ENCODE results near the gene ACADM. TPM values are rescaled to one million over a fixed set of nuclear protein-coding genes. Genes with fewer than 3 reads are reported as not detected.
"Not testable (repeated sequence)": the region's sequence is repeated elsewhere in the genome, so short reads cannot be mapped to it uniquely, and the experiment has no call there.

Gene ACADM
- total RNA-seq, 1 donor from 2014 or later, result 43.1 TPM

DNA sequence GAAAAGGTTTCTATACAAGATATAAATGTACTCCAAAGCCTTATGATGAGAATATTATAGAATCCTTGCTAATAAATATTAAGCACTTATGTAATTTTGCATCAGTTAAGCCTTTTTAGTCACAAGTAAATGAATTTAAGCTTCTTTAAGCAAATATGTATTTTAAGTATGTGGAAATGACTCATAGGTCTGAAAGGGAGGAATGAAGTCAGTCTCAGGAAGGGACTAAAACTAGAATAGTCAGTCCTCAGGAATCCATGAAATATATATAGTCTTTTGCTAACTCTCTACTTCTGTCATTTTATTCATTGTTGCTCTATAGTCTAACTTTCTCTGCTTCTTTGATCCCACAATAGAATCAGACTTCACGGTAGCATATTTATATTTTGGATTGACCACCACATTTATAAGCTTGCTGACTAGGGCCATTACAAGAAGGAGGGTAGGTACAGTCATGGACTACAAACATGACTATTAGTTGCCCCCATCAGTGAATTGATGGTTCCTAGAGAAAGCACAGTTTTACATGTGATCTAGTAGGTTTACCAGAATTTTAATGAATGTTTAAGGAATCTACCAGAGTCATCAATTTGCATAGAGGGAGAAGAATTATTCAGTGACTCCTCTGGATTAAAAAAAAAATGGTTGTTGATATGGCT lies 41.3 kb downstream of the ACADM start:
- no peak overlapping the region for H3K4me3 ChIP-seq
- H3K9me3 ChIP-seq, result no peaks in the 10 kb centered on the region
- intact Hi-C loops (cut with DNase I), result no loop called here
- H3K27ac ChIP-seq, result no peak overlapping the region
- H3K27me3 ChIP-seq (ENCODE audit: low read depth), result no peaks in the 10 kb centered on the region
- ATAC-seq, result no peak
- no peaks in the 10 kb centered on the region for H3K4me1 ChIP-seq
- no peak for DNase-seq
- no peak for TF ChIP-seq CTCF (IDR thresholded peaks at IDR 0.05)
- peaks cover 17% of the 10 kb centered on the region for H3K36me3 ChIP-seq

DNA sequence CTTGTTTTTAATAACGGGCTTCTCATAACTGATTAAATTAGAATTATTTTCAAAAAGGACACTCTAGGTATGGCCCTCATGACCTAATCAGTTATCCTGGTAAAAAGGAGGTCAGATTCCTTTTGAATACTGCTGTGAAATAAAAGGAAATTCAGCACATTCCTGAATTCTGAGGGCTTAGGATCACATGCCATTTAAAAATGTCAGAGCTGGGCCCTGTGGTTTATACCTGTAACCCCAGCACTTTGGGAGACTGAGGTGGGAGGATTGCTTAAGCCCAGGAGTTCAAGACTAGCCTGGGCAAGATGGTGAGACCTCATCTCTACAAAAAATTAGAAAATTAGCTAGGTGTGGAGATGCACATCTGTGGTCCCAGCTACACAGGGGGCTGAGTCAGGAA lies 43.5 kb downstream of the ACADM start:
- no peak for DNase-seq
- no peaks in the 10 kb centered on the region for H3K9me3 ChIP-seq
- H3K4me1 ChIP-seq, result no peaks in the 10 kb centered on the region

DNA sequence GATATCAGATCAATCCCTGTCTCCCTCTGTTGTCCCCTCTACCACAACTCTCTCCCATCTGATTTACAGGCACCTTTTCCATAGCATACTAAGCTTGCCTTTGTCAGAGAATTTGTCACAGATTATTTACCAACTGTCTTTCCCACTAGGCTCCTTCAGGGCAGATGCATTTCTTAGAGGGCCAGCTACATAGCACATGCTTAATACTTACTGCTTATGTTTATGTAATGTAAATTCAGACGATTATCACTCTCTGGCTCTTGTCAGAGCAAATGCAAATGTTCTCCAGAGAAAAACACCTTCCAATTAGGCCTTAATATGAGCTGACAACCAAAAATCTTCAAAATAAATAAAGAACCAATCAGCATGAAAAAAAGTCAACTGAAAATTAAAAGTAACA lies 46.3 kb downstream of the ACADM start:
- ATAC-seq, result no peak
- no peak overlapping the region for H3K27ac ChIP-seq
- H3K36me3 ChIP-seq, result no peaks in the 10 kb centered on the region
- no peak overlapping the region for H3K4me3 ChIP-seq
- no peaks in the 10 kb centered on the region for H3K9me3 ChIP-seq
- intact Hi-C loops (cut with DNase I), result no loop called here
- no peaks in the 10 kb centered on the region for H3K27me3 ChIP-seq (ENCODE audit: low read depth)
- no peak for DNase-seq
- TF ChIP-seq CTCF (IDR thresholded peaks at IDR 0.05), result no peak
- H3K4me1 ChIP-seq, result no peaks in the 10 kb centered on the region

More for the DNA sequence above, 43.5 kb downstream of the ACADM start:
- no peak for ATAC-seq
- no peak for TF ChIP-seq CTCF (IDR thresholded peaks at IDR 0.05)
- intact Hi-C loops (cut with DNase I), result no loop called here
- H3K4me3 ChIP-seq, result no peak overlapping the region
- H3K27me3 ChIP-seq (ENCODE audit: low read depth), result no peaks in the 10 kb centered on the region
- H3K27ac ChIP-seq, result no peak overlapping the region
- no peaks in the 10 kb centered on the region for H3K36me3 ChIP-seq

GRCh38 chr1:75771978-75772377 lies 47.5 kb downstream of the ACADM start:
- no peak for TF ChIP-seq CTCF (IDR thresholded peaks at IDR 0.05)
- intact Hi-C loops (cut with DNase I), result no loop called here
- ATAC-seq, result no peak

DNA sequence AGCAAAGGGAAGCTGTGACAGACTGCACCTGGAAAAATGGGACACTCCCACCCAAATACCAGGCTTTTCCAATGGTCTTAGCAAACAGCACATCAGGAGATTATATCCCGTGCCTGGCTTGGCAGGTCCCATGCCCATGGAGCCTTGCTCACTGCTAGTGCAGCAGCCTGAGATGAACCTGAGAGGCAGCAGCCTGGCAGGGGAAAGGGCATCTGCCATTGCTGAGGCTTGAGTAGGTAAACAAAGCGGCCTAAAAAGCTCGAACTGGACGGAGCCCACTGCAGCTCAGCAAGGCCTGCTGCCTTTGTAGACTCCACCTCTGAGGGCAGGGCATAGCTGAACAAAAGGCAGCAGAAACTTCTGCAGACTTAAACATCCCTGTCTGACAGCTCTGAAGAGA lies 53.3 kb downstream of the ACADM start:
- H3K36me3 ChIP-seq; intact Hi-C loops (cut with DNase I); H3K9me3 ChIP-seq; H3K27me3 ChIP-seq (ENCODE audit: low read depth); ATAC-seq; DNase-seq; H3K4me3 ChIP-seq; H3K27ac ChIP-seq; H3K4me1 ChIP-seq: not testable (repeated sequence)

More at GRCh38 chr1:75771978-75772377, 47.5 kb downstream of the ACADM start:
- H3K36me3 ChIP-seq, result no peaks in the 10 kb centered on the region
- H3K27ac ChIP-seq, result no peak overlapping the region
- no peaks in the 10 kb centered on the region for H3K9me3 ChIP-seq
- H3K4me3 ChIP-seq, result no peak overlapping the region
- DNase-seq, result no peak
- H3K27me3 ChIP-seq (ENCODE audit: low read depth), result no peaks in the 10 kb centered on the region
- no peaks in the 10 kb centered on the region for H3K4me1 ChIP-seq

DNA sequence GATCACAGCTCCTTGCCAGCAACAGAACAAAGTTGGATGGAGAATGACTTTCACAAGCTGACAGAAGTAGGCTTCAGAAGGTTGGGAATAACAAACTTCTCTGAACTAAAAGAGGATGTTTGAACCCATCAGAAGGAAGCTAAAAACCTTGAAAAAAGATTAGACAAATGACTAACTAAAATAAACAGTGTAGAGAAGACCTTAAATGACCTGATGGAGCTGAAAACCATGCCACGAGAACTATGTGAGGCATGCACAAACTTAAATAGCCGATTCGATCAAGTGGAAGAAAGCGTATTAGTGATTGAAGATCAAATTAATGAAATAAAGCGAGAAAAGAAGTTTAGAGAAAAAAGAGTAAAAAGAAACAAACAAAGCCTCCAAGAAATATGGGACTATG lies 54.2 kb downstream of the ACADM start:
- H3K9me3 ChIP-seq; intact Hi-C loops (cut with DNase I); H3K4me1 ChIP-seq; ATAC-seq; H3K27me3 ChIP-seq (ENCODE audit: low read depth); DNase-seq; H3K4me3 ChIP-seq; H3K36me3 ChIP-seq; H3K27ac ChIP-seq: not testable (repeated sequence)

DNA sequence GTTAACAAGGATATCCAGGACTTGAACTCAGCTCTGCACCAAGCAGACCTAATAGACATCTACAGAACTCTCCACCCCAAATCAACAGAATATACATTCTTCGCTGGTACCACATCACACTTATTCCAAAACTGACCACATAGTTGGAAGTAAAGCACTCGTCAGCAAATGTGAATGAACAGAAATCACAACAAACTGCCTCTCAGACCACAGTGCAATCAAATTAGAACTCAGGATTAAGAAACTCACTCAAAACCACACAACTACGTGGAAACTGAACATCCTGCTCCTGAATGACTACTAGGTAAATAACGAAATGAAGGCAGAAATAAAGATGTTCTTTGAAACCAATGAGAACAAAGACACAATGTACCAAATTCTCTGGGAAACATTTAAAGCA lies 55.7 kb downstream of the ACADM start:
- H3K9me3 ChIP-seq; DNase-seq; H3K4me1 ChIP-seq; H3K27me3 ChIP-seq (ENCODE audit: low read depth); H3K36me3 ChIP-seq; ATAC-seq; H3K27ac ChIP-seq; intact Hi-C loops (cut with DNase I); H3K4me3 ChIP-seq: not testable (repeated sequence)

DNA sequence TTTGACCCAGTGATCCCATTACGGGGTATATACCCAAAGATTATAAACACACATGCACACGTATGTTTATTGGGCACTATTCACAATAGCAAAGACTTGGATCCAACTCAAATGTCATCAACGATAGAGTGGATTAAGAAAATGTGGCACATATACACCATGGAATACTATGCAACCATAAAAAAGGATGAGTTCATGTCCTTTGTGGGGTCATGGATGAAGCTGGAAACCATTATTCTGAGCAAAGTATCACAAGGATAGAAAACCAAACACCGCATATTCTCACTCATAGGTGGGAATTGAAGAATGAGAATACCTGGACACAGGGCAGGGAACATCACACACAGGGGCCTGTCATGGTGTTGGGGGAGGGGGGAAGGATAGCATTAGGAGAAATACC lies 59.4 kb downstream of the ACADM start:
- peaks cover 21% of the 10 kb centered on the region for H3K4me1 ChIP-seq
- ATAC-seq; H3K36me3 ChIP-seq; H3K27ac ChIP-seq; H3K9me3 ChIP-seq; H3K4me3 ChIP-seq; DNase-seq; H3K27me3 ChIP-seq (ENCODE audit: low read depth); intact Hi-C loops (cut with DNase I): not testable (repeated sequence)
